H1 (cell line): Measurements from ENCODE around the gene SLC13A3. TPM values are rescaled to one million over a fixed set of nuclear protein-coding genes. Genes with fewer than 3 reads are reported as not detected.

Source experiments
- CTCF ChIA-PET: fragments of 300-600 bp; sonication (Branson Sonifier 250); formaldehyde crosslinking; loops from one replicate; lab custom pipeline; 2021; ENCODE audit not compliant: partially characterized antibody; lab: Charles Lee
- POLR2A ChIA-PET: fragments of 300-600 bp; sonication (Branson Sonifier 250); formaldehyde crosslinking; loops from one replicate; lab custom pipeline; 2021; ENCODE audit warnings: inconsistent platforms; ENCODE audit not compliant: partially characterized antibody; lab: Charles Lee
- DNase-seq, 2 experiments: peaks; one replicate each; pipeline versions ENCODE4 v3.0.0 to v3.0.0-alpha.2; 2010 to 2022; ENCODE audit warnings: low spot score in 2 of 2, low read depth in 1 of 2, mixed read lengths in 1 of 2
- FAIRE-seq: peaks from 2 replicates; lab custom pipeline; 2011; peaks lifted over from hg19 to GRCh38; lab: Jason Lieb, UNC
- H2AFZ ChIP-seq: 2 replicates; pipeline ENCODE4 v1.8.1; 2012; ENCODE audit warnings: low read length, inconsistent platforms
- H2AK5ac ChIP-seq: 2 replicates; pipeline ENCODE4 v1.6.1; 2013; ENCODE audit warnings: low read depth, low read length
- H2BK120ac ChIP-seq: replicated peaks from 2 replicates; pipeline ENCODE3; 2013; ENCODE audit warnings: low read depth, low read length, inconsistent platforms
- H2BK12ac ChIP-seq: 2 replicates; pipeline ENCODE4 v1.6.1; 2013; ENCODE audit warnings: low read depth, low read length
- H2BK15ac ChIP-seq: 2 replicates; pipeline ENCODE4 v1.6.1; 2013; ENCODE audit warnings: low read length
- H2BK20ac ChIP-seq: 2 replicates; pipeline ENCODE4 v1.6.1; 2013; ENCODE audit warnings: low read length
- H2BK5ac ChIP-seq: 2 replicates; pipeline ENCODE4 v1.6.1; 2013; ENCODE audit warnings: low read depth, low read length
- H3K14ac ChIP-seq: 2 replicates; pipeline ENCODE4 v1.6.1; 2013; ENCODE audit warnings: inconsistent platforms; ENCODE audit not compliant: insufficient read length
- H3K18ac ChIP-seq: 2 replicates; pipeline ENCODE4 v1.6.1; 2013; ENCODE audit warnings: low read length; ENCODE audit errors: extremely low read depth
- H3K23ac ChIP-seq: 2 replicates; pipeline ENCODE4 v1.6.1; 2013; ENCODE audit warnings: inconsistent platforms; ENCODE audit not compliant: insufficient read length
- H3K23me2 ChIP-seq: 2 replicates; pipeline ENCODE4 v1.6.1; 2013; ENCODE audit warnings: low read depth, low read length
- H3K27ac ChIP-seq: 2 replicates; pipeline ENCODE4 v1.6.1; 2011; ENCODE audit warnings: low read depth, low read length, inconsistent platforms
- H3K27me3 ChIP-seq, 4 experiments: replicated peaks in 1 of 4; 1 replicate in 1 of 4; 2 replicates in 3 of 4; pipeline versions ENCODE4 v1.6.1 to v1.8.1; 2011 to 2013; ENCODE audit warnings: low read length in 3 of 4, mild to moderate bottlenecking in 3 of 4, inconsistent platforms in 2 of 4, mixed read lengths in 2 of 4, moderate library complexity in 1 of 4; ENCODE audit not compliant: control insufficient read depth in 3 of 4, insufficient read depth in 3 of 4; ENCODE audit errors: extremely low read depth in 1 of 4
- H3K36me3 ChIP-seq, 4 experiments: 2 replicates each; pipeline versions ENCODE4 v1.6.1 to v1.8.1; 2011 to 2013; ENCODE audit warnings: mild to moderate bottlenecking in 4 of 4, low read length in 3 of 4, moderate library complexity in 2 of 4, control low read depth in 1 of 4, inconsistent platforms in 1 of 4; ENCODE audit not compliant: insufficient read depth in 4 of 4, control insufficient read depth in 2 of 4
- H3K4ac ChIP-seq: replicated peaks from 2 replicates; pipeline ENCODE3; 2013; ENCODE audit warnings: low read length, low read depth, mixed read lengths, inconsistent platforms; ENCODE audit not compliant: insufficient read length
- H3K4me1 ChIP-seq, 4 experiments: replicated peaks in 1 of 4; 1 replicate in 1 of 4; 2 replicates in 3 of 4; pipeline versions ENCODE4 v1.6.1 to v1.8.1; 2011 to 2013; ENCODE audit warnings: low read length in 3 of 4, inconsistent platforms in 2 of 4, mixed read lengths in 1 of 4; ENCODE audit not compliant: insufficient read depth in 4 of 4, control insufficient read depth in 3 of 4
- H3K4me2 ChIP-seq, 2 experiments: 2 replicates each; pipeline versions ENCODE4 v1.6.1 to v1.8.1; 2011 to 2013; ENCODE audit warnings: low read depth in 2 of 2, low read length in 2 of 2, control low read depth in 1 of 2, inconsistent platforms in 1 of 2, mild to moderate bottlenecking in 1 of 2; ENCODE audit not compliant: insufficient read depth in 1 of 2
- H3K4me3 ChIP-seq, 4 experiments: fragments of 200-600, 300-600 bp in 1 of 4; sonication (generic), shearing (Covaris generic), sonication (Bioruptor Twin) in 1 of 4; 2 replicates each; pipeline versions ENCODE4 v1.5.1 to v1.8.1; 2011 to 2016; ENCODE audit warnings: low read length in 4 of 4, low read depth in 3 of 4, control low read depth in 2 of 4, inconsistent platforms in 2 of 4, mild to moderate bottlenecking in 2 of 4, mixed read lengths in 1 of 4, moderate library complexity in 1 of 4; ENCODE audit not compliant: insufficient read depth in 2 of 4; ENCODE audit errors: extremely low read depth in 1 of 4
- H3K56ac ChIP-seq: replicated peaks from 2 replicates; pipeline ENCODE3; 2013; ENCODE audit warnings: low read depth, mild to moderate bottlenecking, mixed read lengths, low read length, inconsistent platforms; ENCODE audit not compliant: insufficient read length
- H3K79me1 ChIP-seq: 2 replicates; pipeline ENCODE4 v1.6.1; 2013; ENCODE audit warnings: low read depth, low read length, control low read depth
- H3K79me2 ChIP-seq, 2 experiments: 2 replicates each; pipeline versions ENCODE4 v1.6.1 to v1.8.1; 2012 to 2013; ENCODE audit warnings: low read length in 2 of 2, mild to moderate bottlenecking in 2 of 2, inconsistent platforms in 1 of 2; ENCODE audit not compliant: insufficient read depth in 2 of 2, control insufficient read depth in 1 of 2
- H3K9ac ChIP-seq, 4 experiments: replicated peaks in 1 of 4; 1 replicate in 1 of 4; 2 replicates in 3 of 4; pipeline versions ENCODE4 v1.6.1 to v1.8.1; 2011 to 2013; ENCODE audit warnings: low read depth in 3 of 4, low read length in 3 of 4, control low read depth in 2 of 4, mild to moderate bottlenecking in 2 of 4, moderate library complexity in 2 of 4, inconsistent platforms in 1 of 4; ENCODE audit errors: extremely low read depth in 1 of 4
- H3K9me3 ChIP-seq, 2 experiments: 2 replicates each; pipeline versions ENCODE4 v1.6.1 to v1.8.1; 2012 to 2013; ENCODE audit warnings: mild to moderate bottlenecking in 2 of 2, moderate library complexity in 2 of 2, control low read depth in 1 of 2, inconsistent platforms in 1 of 2, low read depth in 1 of 2, low read length in 1 of 2, mixed read lengths in 1 of 2; ENCODE audit not compliant: insufficient read depth in 2 of 2
- H4K20me1 ChIP-seq, 2 experiments: replicated peaks in 1 of 2; 2 replicates each; pipeline versions ENCODE3 to v1.8.1; 2011 to 2013; ENCODE audit warnings: inconsistent platforms in 2 of 2, low read length in 2 of 2, mild to moderate bottlenecking in 1 of 2; ENCODE audit not compliant: insufficient read depth in 2 of 2, control insufficient read depth in 1 of 2
- H4K5ac ChIP-seq: 2 replicates; pipeline ENCODE4 v1.6.1; 2013; ENCODE audit warnings: low read length, low read depth, mixed read lengths, inconsistent platforms; ENCODE audit not compliant: insufficient read length
- H4K8ac ChIP-seq: 2 replicates; pipeline ENCODE4 v1.8.0; 2013; ENCODE audit warnings: mild to moderate bottlenecking, moderate library complexity, low read length, inconsistent platforms; ENCODE audit not compliant: insufficient read depth; ENCODE audit errors: extremely low read depth
- H4K91ac ChIP-seq: replicated peaks from 2 replicates; pipeline ENCODE3; 2013; ENCODE audit warnings: low read length, mixed read lengths, inconsistent platforms; ENCODE audit not compliant: insufficient read length
- ATF2 ChIP-seq: IDR thresholded peaks from 2 replicates; pipeline ENCODE4 v1.6.1; 2012; ENCODE audit warnings: low read length, inconsistent platforms
- BCL11A ChIP-seq, 2 experiments: IDR thresholded peaks; one replicate each; pipeline ENCODE4 v1.6.1; 2011; ENCODE audit warnings: low read depth in 2 of 2, low read length in 2 of 2, mild to moderate bottlenecking in 2 of 2
- BRCA1 ChIP-seq: IDR thresholded peaks from 2 replicates; pipeline ENCODE4 v1.6.1; 2012; ENCODE audit warnings: low read depth, low read length, improper control_type of control experiment
- CEBPB ChIP-seq: IDR thresholded peaks from 2 replicates; pipeline ENCODE4 v1.6.1; 2012; ENCODE audit warnings: low read depth, low read length
- CTBP2 ChIP-seq: IDR thresholded peaks from 2 replicates; pipeline ENCODE4 v1.7.0; 2011; ENCODE audit warnings: borderline replicate concordance, mild to moderate bottlenecking, moderate library complexity, mixed read lengths, low read length; ENCODE audit not compliant: insufficient read depth, insufficient read length
- EGR1 ChIP-seq: IDR thresholded peaks from 2 replicates; pipeline ENCODE4 v1.6.1; 2011; ENCODE audit warnings: low read depth, low read length, borderline replicate concordance
- EP300 ChIP-seq, 2 experiments: IDR thresholded peaks; 1 replicate in 1 of 2; 2 replicates in 1 of 2; pipeline ENCODE4 v1.6.1; 2011 to 2012; ENCODE audit warnings: low read depth in 2 of 2, low read length in 2 of 2, mild to moderate bottlenecking in 2 of 2, borderline replicate concordance in 1 of 2, inconsistent platforms in 1 of 2, moderate library complexity in 1 of 2
- KDM4A ChIP-seq: IDR thresholded peaks from one replicate; pipeline ENCODE4 v1.7.1; 2012; ENCODE audit warnings: low read depth, mild to moderate bottlenecking, moderate library complexity, low read length, inconsistent platforms; ENCODE audit not compliant: severe bottlenecking
- PHF8 ChIP-seq: fragments of 200-600 bp; sonication (generic); conservative IDR thresholded peaks from 2 replicates; pipeline ENCODE4 v1.7.1; 2012; ENCODE audit warnings: low read depth, mild to moderate bottlenecking, inconsistent platforms, low read length, moderate library complexity
- SUZ12 ChIP-seq: fragments of 200-600 bp; sonication (generic); IDR thresholded peaks from 2 replicates; pipeline ENCODE4 v1.6.1; 2012; ENCODE audit warnings: mild to moderate bottlenecking, inconsistent platforms, low read length, moderate library complexity, mixed read lengths
- WGBS, 2 experiments: shearing (Covaris generic) in 1 of 2; methylation state at CpG; one replicate each; pipeline versions ENCODE4 v1.1.6 to v1.1.7; 2013 to 2015; ENCODE audit warnings: low lambda C conversion rate in 2 of 2, mixed read lengths in 2 of 2, inconsistent platforms in 1 of 2, low coverage in 1 of 2, missing lambda C conversion rate in 1 of 2; ENCODE audit not compliant: insufficient replicate concordance in 2 of 2, insufficient coverage in 1 of 2, insufficient read length in 1 of 2; ENCODE audit errors: extremely low coverage in 1 of 2, missing lambda C conversion rate in 1 of 2; 5-methylcytosine and 5-hydroxymethylcytosine counted together
- polyA plus RNA-seq, 7 experiments: library from polyadenylated mRNA; depleted of rRNA in 3 of 7; stranded (reverse) in 5 of 7; unstranded in 2 of 7; fragments of >200 nt in 5 of 7; fragments of 200-250 nt in 2 of 7; gene quantifications; 1 replicate in 5 of 7; 2 replicates in 1 of 7; 4 replicates in 1 of 7; pipeline versions ENCODE4 v1.2.1 to v1.2.3, GENCODE V29; 2011 to 2013; ENCODE audit warnings: missing spikeins in 2 of 7, mixed read lengths in 2 of 7
- total RNA-seq: library from RNA; stranded (reverse); fragmentation: NEBNext Ultra II Directional; extraction: Animal tissue kit (Norgen Biotek cat#: 25700); gene quantifications from 2 replicates; pipeline ENCODE4 v1.2.1, GENCODE V29; 2021
- TF ChIP-seq, protein P1 (sequence below): IDR thresholded peaks from 2 replicates; pipeline ENCODE4 v1.6.1; 2012; ENCODE audit warnings: inconsistent platforms

The SLC13A3 gene
- total and polyA plus RNA-seq, 2 of the 8 experiments (the other 6 are each of a cell fraction or from before 2014, with no cell fraction given) = 9.4 to 12.6 TPM

GRCh38 chr20:46594725-46595124, 56.5 kb downstream of the SLC13A3 start:
- Histone ChIP-seq H2BK120ac (no peak overlapping the region), H3K23ac (no peak overlapping the region), H3K23me2 (no peaks in the 10 kb centered on the region; the same call in 1 of the 2 replicates), H2AFZ (no peak overlapping the region), H2BK20ac (no peak overlapping the region), H3K9ac (no peak overlapping the region), H3K4ac (no peak overlapping the region), H2BK12ac (no peak overlapping the region), H3K18ac (no peak overlapping the region), H4K91ac (no peak overlapping the region), H3K9me3 (no peaks in the 10 kb centered on the region), H3K27me3 (no peaks in the 10 kb centered on the region), H4K5ac (no peak overlapping the region), H3K56ac (no peak overlapping the region), H2AK5ac (no peak overlapping the region), H3K14ac (no peak overlapping the region), H4K8ac (no peak overlapping the region), H2BK15ac (no peak overlapping the region), H3K36me3 (0 out of 8 replicates have a peak, but pooled peaks cover 0 to 2% (median 0%) of the 10 kb centered on the region in 4 experiments), H3K27ac (no peak overlapping the region), H3K4me1 (peaks cover 0 to 8% (median 6%) of the 10 kb centered on the region in 4 experiments; a peak in 4 of 7 replicates), H2BK5ac (no peak overlapping the region), H3K4me2 (no peak overlapping the region), H4K20me1 (no peaks in the 10 kb centered on the region), H3K79me1 (no peaks in the 10 kb centered on the region), H3K79me2 (no peaks in the 10 kb centered on the region), H3K4me3 (no peak overlapping the region)
- DNase-seq (no peak), FAIRE-seq (no peak)
- POLR2A ChIA-PET = interaction anchor here (0.8 to 1.3 kb wide), 5 partner anchors 12 to 86 kb away, joined by 3 to 4 read pairs (median 3); no protein-coding TSS in a partner anchor
- CTCF ChIA-PET = interaction anchor here (1.0 to 2.1 kb wide), 4 partner anchors 9 to 85 kb away, joined by 3 to 5 read pairs (median 4); no protein-coding TSS in a partner anchor
- WGBS, 2 experiments = 38% methylated on average over 2 of the region's 2 CpGs; no CpG with 5 or more reads in 1 of the 2 experiments
- TF ChIP-seq EP300 (IDR thresholded peaks at IDR 0.05; ENCODE audit: borderline replicate concordance in 1 of 2, low read depth in 2 of 2, low read length in 2 of 2) = no peak
- no peak for TF ChIP-seq ATF2
- TF ChIP-seq CTBP2 = no peak
- no peak for TF ChIP-seq SUZ12
- TF ChIP-seq EGR1 = no peak
- TF ChIP-seq, protein P1, sequence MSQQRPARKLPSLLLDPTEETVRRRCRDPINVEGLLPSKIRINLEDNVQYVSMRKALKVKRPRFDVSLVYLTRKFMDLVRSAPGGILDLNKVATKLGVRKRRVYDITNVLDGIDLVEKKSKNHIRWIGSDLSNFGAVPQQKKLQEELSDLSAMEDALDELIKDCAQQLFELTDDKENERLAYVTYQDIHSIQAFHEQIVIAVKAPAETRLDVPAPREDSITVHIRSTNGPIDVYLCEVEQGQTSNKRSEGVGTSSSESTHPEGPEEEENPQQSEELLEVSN = no peak
- TF ChIP-seq KDM4A = no peak
- TF ChIP-seq CEBPB = no peak
- TF ChIP-seq BCL11A (IDR thresholded peaks at IDR 0.05; ENCODE audit: low read depth in 2 of 2, low read length in 2 of 2) = no peak
- no peak for TF ChIP-seq BRCA1
- no peak for TF ChIP-seq PHF8
